Activated naive CD4-positive, alpha-beta T cell treated with anti-CD3 and anti-CD28 coated beads, Interleukin-2, amount 50 U/mL, for 24 hours (primary cell): ENCODE results near the gene SPART.

Source experiments
- H3K27ac Mint-ChIP-seq: one replicate; pipeline ENCODE4 v1.8.0; 2021; ENCODE audit warnings: mild to moderate bottlenecking, mixed read lengths
- H3K27me3 Mint-ChIP-seq: one replicate; pipeline ENCODE4 v1.8.0; 2021; ENCODE audit warnings: mixed read lengths
- H3K36me3 Mint-ChIP-seq: one replicate; pipeline ENCODE4 v1.8.0; 2021; ENCODE audit warnings: mixed read lengths
- H3K4me1 Mint-ChIP-seq: one replicate; pipeline ENCODE4 v1.8.0; 2021; ENCODE audit warnings: mixed read lengths
- H3K4me3 Mint-ChIP-seq: one replicate; pipeline ENCODE4 v1.8.0; 2021; ENCODE audit warnings: mild to moderate bottlenecking, mixed read lengths
- H3K9me3 Mint-ChIP-seq: one replicate; pipeline ENCODE4 v1.8.0; 2021; ENCODE audit warnings: mixed read lengths

SPART gene, protein sequence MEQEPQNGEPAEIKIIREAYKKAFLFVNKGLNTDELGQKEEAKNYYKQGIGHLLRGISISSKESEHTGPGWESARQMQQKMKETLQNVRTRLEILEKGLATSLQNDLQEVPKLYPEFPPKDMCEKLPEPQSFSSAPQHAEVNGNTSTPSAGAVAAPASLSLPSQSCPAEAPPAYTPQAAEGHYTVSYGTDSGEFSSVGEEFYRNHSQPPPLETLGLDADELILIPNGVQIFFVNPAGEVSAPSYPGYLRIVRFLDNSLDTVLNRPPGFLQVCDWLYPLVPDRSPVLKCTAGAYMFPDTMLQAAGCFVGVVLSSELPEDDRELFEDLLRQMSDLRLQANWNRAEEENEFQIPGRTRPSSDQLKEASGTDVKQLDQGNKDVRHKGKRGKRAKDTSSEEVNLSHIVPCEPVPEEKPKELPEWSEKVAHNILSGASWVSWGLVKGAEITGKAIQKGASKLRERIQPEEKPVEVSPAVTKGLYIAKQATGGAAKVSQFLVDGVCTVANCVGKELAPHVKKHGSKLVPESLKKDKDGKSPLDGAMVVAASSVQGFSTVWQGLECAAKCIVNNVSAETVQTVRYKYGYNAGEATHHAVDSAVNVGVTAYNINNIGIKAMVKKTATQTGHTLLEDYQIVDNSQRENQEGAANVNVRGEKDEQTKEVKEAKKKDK

DNA sequence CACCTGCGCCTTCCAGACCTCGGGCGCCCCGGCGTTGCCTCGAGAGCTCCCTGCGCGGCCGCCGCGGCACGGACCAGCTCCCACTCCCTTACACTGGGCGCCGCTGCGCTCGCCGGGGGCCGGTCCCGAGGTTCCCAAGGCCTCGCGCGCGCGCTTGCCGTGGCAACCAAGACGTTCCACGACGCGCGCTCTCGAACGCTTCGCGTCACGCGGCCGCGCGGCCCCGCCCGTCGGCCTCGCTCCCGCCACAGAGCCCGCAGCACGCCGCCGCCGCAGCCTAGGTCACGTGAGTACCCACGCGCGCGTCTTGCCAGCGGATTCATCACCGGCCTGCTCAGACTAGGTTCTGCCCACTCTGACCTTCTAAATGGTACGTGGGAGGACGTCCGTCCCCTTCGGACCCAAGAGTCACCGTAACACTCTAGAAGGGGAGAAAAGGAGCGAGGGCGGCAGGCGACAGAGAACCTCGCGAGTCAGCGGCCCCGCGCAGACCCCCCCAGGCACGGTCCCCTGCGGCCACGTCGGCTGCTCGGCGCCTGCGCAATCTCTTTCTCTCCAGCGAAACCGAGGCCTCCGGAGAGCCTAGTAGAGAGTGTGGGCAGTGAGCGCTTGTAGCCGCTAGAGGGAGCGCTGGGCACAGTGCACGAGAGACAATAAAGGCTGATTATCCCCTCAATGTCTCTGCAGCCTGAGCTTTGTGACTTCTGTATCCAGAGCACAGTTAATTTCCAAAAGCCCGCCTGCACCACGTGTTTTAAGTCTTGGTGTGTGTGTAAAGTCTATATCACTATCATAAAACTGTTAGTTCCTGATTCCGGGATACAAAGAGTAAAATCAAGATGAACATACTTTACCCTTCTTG is at the start of gene SPART:
Gene SPART (minus strand): TSS at position 173 of the 862 bp plus-strand sequence. CDS start 10,564 bp downstream, outside the sequence.
- Mint-ChIP-seq H3K4me3 (peak within 1 kb of the TSS; percentile 95), H3K27ac (peak within 1 kb of the TSS; percentile 98), H3K27me3 (peaks cover 1% of the 10 kb centered on the region), H3K4me1 (peaks cover 39% of the 10 kb centered on the region), H3K36me3 (no peaks in the 10 kb centered on the region), H3K9me3 (no peaks in the 10 kb centered on the region)

DNA sequence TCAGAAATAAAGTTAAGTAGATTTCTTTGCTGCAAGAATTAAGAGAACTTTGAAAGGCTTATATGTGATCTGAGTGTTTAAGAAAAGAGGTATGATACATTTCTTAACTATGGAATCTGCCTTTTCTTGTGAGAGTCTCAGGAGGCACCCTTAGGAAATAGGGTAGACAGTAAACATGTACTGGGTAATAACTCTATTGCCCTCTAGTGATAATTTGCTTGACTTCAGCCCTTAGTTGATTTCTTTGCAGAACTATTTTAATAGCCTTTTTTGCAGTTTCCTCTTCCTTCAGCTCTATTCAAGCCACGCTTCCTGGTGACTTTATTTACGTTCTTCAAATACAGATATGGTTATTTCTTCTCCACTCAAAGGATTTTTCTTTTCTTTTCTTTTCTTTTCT is 49.1 kb upstream of the SPART start:
- Mint-ChIP-seq H3K27ac (no peak overlapping the region), H3K36me3 (no peaks in the 10 kb centered on the region), H3K9me3 (peaks cover 5% of the 10 kb centered on the region), H3K4me3 (no peak overlapping the region), H3K4me1 (no peaks in the 10 kb centered on the region), H3K27me3 (peaks cover 9% of the 10 kb centered on the region)

DNA sequence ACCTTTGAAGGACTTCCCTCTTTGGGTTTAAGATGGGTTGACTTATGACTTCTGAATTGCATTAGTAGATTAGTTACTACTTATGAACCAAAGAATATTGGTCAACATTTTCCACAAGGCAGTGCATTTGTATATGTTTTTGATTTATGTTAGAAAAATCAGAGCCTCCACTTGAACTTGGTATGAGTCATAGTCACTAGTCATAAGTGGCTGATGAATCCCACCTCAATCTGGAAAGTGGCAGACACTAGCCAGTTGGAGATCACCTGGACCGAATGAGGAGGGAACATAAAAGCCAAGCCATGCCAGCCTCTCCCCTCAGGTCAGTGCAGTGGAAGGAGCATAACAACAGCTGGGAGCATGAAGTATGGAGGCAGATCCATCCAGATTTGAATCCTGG is 39.3 kb upstream of the SPART start:
- peaks cover 1% of the 10 kb centered on the region for H3K36me3 Mint-ChIP-seq
- H3K4me1 Mint-ChIP-seq: no peaks in the 10 kb centered on the region
- peaks cover 10% of the 10 kb centered on the region for H3K27me3 Mint-ChIP-seq
- H3K9me3 Mint-ChIP-seq: no peaks in the 10 kb centered on the region
- no peak overlapping the region for H3K27ac Mint-ChIP-seq
- no peak overlapping the region for H3K4me3 Mint-ChIP-seq

DNA sequence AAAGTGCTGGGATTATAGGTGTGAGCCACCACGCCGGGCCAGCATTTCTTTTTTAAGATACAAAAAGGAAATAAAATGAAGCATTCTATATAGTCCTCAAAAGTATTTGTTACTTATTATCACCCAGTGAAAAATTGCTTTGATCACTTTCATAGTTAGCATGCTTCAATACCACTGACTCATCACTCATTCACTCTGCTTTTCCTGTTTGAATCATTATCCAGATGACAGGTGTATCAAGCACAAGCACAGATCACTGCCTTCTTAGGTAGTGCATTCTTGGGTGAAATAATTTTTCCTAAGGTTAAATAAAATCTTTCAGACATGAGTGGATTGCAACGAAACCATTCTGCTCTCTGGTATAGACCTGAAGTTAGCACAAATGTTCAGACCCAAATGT is 35.8 kb upstream of the SPART start:
- Mint-ChIP-seq H3K9me3 (no peaks in the 10 kb centered on the region), H3K4me1 (no peaks in the 10 kb centered on the region), H3K27me3 (peaks cover 6% of the 10 kb centered on the region), H3K27ac (no peak overlapping the region), H3K36me3 (no peaks in the 10 kb centered on the region), H3K4me3 (no peak overlapping the region)

DNA sequence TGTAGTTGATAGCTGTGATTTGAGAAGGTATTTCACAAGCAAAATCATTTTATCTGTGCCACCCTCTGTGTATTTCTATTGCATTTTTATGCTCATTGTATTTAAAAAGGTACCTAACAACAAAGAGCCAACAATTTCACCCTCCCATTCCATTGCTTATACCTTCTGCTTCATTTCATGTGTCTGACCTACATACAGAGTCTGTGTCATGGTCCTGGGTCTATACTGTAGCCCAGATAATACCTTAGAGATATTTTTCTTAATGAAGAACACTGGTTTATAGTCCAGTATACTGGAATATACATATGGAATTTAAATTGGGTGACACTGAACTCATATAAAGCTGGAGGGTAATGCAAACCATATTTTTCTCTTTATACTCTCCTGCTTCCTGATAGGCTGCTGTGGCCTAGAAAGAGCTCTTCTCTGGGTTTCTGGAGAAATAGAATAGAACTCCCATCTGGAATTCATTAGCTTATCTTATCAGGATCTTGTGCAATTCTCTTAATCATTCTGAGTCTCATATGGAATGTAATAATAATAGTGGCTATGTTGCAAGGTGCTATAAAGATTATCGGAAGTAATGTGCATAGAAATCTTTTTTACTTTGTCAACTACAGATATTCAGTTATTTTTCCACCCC is 31.8 kb upstream of the SPART start:
- no peak overlapping the region for H3K27ac Mint-ChIP-seq
- H3K9me3 Mint-ChIP-seq: no peaks in the 10 kb centered on the region
- H3K4me3 Mint-ChIP-seq: no peak overlapping the region
- H3K4me1 Mint-ChIP-seq: no peaks in the 10 kb centered on the region
- H3K27me3 Mint-ChIP-seq: peaks cover under 1% of the 10 kb centered on the region
- H3K36me3 Mint-ChIP-seq: no peaks in the 10 kb centered on the region

DNA sequence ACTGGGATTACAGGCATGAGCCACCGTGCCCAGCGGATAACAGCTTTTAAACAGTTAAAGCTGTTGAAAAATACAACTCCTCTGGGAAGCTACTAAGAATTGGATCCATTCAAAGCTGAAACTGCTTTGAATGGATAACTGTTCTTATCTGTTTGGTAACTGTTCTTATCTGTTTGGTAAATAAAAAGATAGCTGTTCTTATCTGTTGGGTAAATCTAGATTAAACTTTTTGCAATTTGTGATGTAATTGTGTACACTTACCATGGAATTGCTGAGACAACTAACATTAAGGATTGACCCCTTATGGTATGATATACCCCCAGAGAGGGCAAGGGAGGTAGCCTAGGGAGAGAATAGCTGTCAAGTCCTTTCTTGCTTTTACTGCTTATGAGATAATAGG is 27.9 kb upstream of the SPART start:
- no peak overlapping the region for H3K27ac Mint-ChIP-seq
- H3K4me3 Mint-ChIP-seq: no peak overlapping the region
- no peaks in the 10 kb centered on the region for H3K4me1 Mint-ChIP-seq
- no peaks in the 10 kb centered on the region for H3K27me3 Mint-ChIP-seq
- no peaks in the 10 kb centered on the region for H3K36me3 Mint-ChIP-seq
- H3K9me3 Mint-ChIP-seq: no peaks in the 10 kb centered on the region

DNA sequence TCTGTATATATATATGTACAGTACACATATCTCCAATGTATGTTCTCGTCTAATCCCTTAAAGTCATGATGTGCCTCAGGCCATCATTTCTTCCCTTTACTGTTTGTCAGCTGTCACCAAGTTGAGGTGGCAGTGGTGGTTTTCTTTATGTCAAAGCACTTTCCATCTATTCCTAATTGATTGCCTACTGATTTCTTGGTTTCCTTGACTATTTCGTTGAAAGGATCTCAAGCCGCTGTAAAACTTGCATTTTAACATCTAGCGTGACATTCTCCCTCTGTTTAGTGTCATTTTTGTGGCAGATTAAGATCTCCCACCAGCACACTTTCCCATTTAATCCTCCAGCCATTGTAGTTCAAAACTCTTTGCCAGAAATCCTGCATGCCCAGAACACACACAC is 25.0 kb upstream of the SPART start:
- H3K4me3 Mint-ChIP-seq: no peak overlapping the region
- H3K36me3 Mint-ChIP-seq: peaks cover 2% of the 10 kb centered on the region
- H3K27ac Mint-ChIP-seq: no peak overlapping the region
- no peaks in the 10 kb centered on the region for H3K27me3 Mint-ChIP-seq
- no peaks in the 10 kb centered on the region for H3K9me3 Mint-ChIP-seq
- no peaks in the 10 kb centered on the region for H3K4me1 Mint-ChIP-seq

DNA sequence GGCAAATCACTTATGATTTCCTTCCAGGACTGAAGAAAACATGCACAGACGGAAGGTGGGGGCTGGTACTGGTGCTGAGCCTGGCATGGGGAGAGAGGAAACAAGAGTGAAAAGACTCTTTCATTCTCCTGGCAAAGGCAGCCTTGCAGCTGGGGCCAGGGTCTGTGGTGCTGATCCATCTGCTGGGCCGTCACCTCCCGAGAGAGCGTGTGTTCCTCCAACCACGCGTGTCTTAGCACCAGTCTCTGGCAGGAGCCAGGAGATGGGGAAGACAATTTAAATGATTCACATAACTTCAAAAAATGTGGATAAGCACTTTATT is 23.9 kb upstream of the SPART start:
- H3K27ac Mint-ChIP-seq: no peak overlapping the region
- no peak overlapping the region for H3K4me3 Mint-ChIP-seq
- H3K9me3 Mint-ChIP-seq: no peaks in the 10 kb centered on the region
- H3K36me3 Mint-ChIP-seq: peaks cover 2% of the 10 kb centered on the region
- no peaks in the 10 kb centered on the region for H3K4me1 Mint-ChIP-seq
- no peaks in the 10 kb centered on the region for H3K27me3 Mint-ChIP-seq

DNA sequence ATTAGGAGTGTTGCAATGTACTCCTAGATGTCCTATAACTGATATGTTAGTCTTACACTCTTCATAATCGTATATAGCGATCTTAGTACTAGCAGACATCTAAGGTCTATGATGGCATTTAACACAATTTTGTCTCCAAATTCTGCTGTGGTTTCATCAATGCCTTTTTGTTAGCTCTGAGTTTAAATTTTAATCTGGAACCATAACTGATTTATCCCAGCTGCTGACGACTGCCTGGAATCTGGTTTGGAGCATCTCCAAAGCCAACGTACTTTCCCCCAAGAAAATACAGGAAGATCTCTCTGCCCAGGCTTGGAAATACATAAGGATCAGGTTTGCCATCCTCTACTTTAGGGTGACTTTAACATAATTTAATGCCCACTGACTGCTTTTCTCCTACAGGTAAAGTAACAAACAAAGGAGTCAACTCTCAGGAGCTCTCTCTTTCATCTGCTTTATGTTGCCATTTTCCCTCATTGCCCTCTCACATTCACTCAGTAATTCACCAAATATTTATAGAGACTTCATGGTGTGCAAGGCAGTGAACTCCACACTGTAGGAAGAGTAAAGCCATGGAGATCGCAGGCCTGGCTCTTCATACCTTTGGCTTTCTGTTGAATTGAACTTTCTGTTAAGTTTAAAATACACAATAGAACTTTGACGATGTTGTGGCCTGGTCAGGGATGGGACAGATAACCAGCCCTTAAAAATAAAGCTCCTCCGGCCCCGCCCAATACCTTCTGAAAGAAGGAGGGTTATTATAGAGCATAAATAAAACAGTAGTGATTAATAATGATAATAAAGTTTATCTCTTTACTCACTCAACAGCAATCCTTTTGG is 23.3 kb upstream of the SPART start:
- Mint-ChIP-seq H3K9me3 (no peaks in the 10 kb centered on the region), H3K27me3 (no peaks in the 10 kb centered on the region), H3K4me1 (no peaks in the 10 kb centered on the region), H3K36me3 (peaks cover 2% of the 10 kb centered on the region), H3K27ac (no peak overlapping the region), H3K4me3 (no peak overlapping the region)

DNA sequence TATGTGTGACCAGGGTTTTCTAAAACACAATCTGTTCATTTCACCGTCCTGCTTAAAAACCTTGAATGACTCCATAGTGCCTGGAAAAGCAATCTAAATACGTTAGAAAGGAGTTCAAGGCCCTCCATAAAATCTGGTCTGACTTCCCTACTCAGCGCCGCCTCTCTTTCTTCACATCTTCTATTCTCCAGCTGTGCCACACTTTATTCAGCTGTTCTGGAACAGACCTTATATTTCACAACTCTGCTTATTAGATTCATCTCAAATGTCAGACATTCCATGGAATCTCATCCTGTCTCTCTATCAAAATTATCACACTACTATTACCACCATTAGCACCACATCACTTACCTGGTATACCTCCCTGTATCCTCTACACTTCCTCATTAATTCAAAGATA is 19.8 kb upstream of the SPART start:
- Mint-ChIP-seq H3K4me3 (no peak overlapping the region), H3K27me3 (peaks cover 5% of the 10 kb centered on the region), H3K4me1 (no peaks in the 10 kb centered on the region), H3K9me3 (no peaks in the 10 kb centered on the region), H3K36me3 (peaks cover 2% of the 10 kb centered on the region), H3K27ac (no peak overlapping the region)

DNA sequence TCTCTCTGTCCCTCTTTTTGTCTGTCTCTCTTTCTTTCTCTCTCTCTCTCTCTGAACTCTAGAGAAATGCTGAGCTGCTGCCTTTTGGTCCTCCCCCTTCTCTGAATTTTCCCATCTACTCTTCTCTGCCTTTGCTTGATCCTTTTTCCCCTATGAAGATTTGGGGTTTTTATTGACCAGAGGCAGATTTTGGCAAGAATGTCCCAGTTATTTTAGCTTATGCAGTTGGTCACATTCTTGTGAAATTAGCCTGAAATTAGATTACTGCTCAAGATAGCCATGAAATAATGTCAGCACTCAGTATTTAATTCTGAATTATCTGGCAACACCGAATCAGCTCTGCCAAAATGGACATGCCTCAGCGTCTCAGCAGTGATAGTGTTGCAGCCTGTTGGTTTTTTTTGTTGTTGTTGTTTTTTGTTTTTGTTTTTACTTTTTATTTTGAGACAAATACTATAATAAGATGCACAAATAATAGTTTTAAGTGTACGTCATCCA is 17.2 kb upstream of the SPART start:
- Mint-ChIP-seq H3K9me3 (no peaks in the 10 kb centered on the region), H3K4me1 (no peaks in the 10 kb centered on the region), H3K27ac (no peak overlapping the region), H3K27me3 (peaks cover 5% of the 10 kb centered on the region), H3K4me3 (no peak overlapping the region), H3K36me3 (peaks cover 2% of the 10 kb centered on the region)

DNA sequence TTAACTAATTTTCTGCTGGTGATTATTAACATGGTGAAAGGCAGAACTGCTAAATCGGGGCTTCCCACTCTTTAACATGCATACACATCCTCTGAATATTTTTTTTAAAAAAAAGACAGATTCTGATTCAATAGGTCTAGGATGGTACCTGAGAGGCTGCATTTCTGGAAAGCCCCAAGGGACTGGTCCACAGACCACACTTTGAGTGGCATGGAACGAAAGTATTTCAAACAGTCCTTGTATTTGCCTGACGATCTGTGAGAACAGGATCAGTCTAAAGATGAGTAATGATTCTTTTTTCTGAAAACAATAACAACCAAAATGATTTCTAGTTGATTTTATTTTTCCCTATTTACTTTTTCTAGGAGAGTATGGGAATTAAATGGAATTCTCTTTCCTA is 16.7 kb upstream of the SPART start:
- Mint-ChIP-seq H3K36me3 (peaks cover 2% of the 10 kb centered on the region), H3K4me1 (no peaks in the 10 kb centered on the region), H3K27ac (no peak overlapping the region), H3K4me3 (no peak overlapping the region), H3K9me3 (no peaks in the 10 kb centered on the region), H3K27me3 (peaks cover 5% of the 10 kb centered on the region)

DNA sequence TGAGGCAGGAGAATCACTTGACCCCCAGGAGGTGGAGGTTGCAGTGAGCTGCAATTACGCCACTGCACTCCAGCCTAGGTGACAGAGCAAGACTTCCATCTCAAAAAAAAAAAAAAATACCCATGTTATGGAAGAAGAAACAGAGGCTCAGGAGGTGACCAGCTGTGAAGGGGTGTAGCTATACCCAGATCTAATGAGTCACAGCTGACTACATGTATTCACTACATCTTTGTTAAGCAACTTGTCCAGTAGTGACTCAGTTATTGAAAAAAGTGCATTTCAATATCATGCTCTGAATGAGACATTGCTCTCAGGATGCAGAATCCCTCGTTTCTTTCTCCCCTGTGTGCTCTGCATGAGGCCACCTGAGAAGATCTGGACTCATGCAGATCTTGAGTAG is 16.1 kb upstream of the SPART start:
- no peak overlapping the region for H3K4me3 Mint-ChIP-seq

DNA sequence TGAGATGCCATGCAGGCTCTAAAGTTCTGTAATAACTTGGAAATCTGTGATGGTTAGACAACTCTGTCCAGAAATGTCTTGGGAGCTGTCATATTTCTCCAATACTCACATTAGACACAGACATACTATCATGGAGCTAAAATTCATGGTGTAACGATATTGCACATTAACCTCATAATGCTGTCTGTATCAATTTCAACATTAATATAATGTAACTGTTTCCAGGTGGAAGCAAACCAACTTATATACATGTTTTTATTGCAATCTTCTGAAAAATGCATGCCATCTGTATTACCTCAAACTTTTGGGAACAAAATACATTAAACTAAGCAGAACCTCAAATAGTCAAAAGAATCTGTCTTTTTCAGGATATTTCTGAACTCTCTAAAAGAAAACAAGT is 14.7 kb upstream of the SPART start:
- H3K9me3 Mint-ChIP-seq: no peaks in the 10 kb centered on the region
- H3K36me3 Mint-ChIP-seq: no peaks in the 10 kb centered on the region

More for the DNA sequence above, 16.1 kb upstream of the SPART start:
- peaks cover 5% of the 10 kb centered on the region for H3K27me3 Mint-ChIP-seq
- peaks cover 2% of the 10 kb centered on the region for H3K36me3 Mint-ChIP-seq
- H3K4me1 Mint-ChIP-seq: no peaks in the 10 kb centered on the region
- H3K27ac Mint-ChIP-seq: no peak overlapping the region
- no peaks in the 10 kb centered on the region for H3K9me3 Mint-ChIP-seq

More for the DNA sequence above, 14.7 kb upstream of the SPART start:
- H3K27ac Mint-ChIP-seq: no peak overlapping the region
- H3K27me3 Mint-ChIP-seq: peaks cover 7% of the 10 kb centered on the region
- no peak overlapping the region for H3K4me3 Mint-ChIP-seq
- H3K4me1 Mint-ChIP-seq: no peaks in the 10 kb centered on the region
